Type B pancreatic cell (in vitro differentiated cells): ENCODE data around the gene FAM13A. TPM values are rescaled to one million over a fixed set of nuclear protein-coding genes. Genes with fewer than 3 reads are reported as not detected.
"Not testable (repeated sequence)": the region's sequence is repeated elsewhere in the genome, so short reads cannot be mapped to it uniquely, and the experiment has no call there.

Source experiments
- DNase-seq: peaks from one replicate; pipeline ENCODE4 v3.0.0; 2021; ENCODE audit warnings: mixed read lengths; ENCODE audit not compliant: unreplicated experiment; ENCODE audit errors: extremely low spot score
- H3K27ac Mint-ChIP-seq: 2 replicates; pipeline ENCODE4 v1.8.0; 2021; ENCODE audit warnings: mild to moderate bottlenecking, mixed read lengths
- H3K27me3 Mint-ChIP-seq: 2 replicates; pipeline ENCODE4 v1.8.0; 2021; ENCODE audit warnings: mixed read lengths
- H3K36me3 Mint-ChIP-seq: 2 replicates; pipeline ENCODE4 v1.8.0; 2021; ENCODE audit warnings: mixed read lengths
- H3K4me1 Mint-ChIP-seq: one replicate; pipeline ENCODE4 v1.8.0; 2021; ENCODE audit warnings: mixed read lengths; ENCODE audit not compliant: unreplicated experiment
- H3K4me3 Mint-ChIP-seq: 2 replicates; pipeline ENCODE4 v1.8.0; 2021; ENCODE audit warnings: mild to moderate bottlenecking, mixed read lengths
- H3K9me3 Mint-ChIP-seq: 2 replicates; pipeline ENCODE4 v1.8.0; 2021; ENCODE audit warnings: mixed read lengths
- total RNA-seq: library from RNA; stranded (reverse); gene quantifications from 2 replicates; pipeline ENCODE4 v1.2.1, GENCODE V29; 2021; ENCODE audit warnings: low replicate concordance
- TF ChIP-seq, protein P1 (sequence below): fragments of 200-600 bp; sonication (generic); conservative IDR thresholded peaks from 2 replicates; pipeline ENCODE4 v1.5.0; 2021; ENCODE audit warnings: antibody characterized with exemption, mild to moderate bottlenecking

The FAM13A gene
- total RNA-seq, 1 donor from 2014 or later, result 29.5 TPM

DNA sequence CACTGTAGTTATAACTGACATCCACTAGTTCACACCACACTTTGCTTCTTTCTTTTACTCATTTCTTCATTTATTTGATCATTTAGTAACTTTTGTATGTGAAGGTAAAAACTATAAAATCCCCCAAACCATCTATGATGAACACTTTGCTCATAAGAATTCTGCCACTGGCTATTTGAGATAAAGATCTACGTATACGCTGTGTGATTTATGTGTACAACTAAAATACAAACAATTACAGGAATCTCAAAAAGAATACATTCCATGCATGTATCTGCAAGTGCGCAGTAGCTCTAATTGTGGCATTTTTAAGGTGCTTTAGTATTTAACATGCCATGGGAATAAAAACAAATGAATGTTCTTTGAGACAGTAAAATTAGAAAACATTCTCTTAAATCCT, 202.5 kb downstream of the FAM13A start:
- Mint-ChIP-seq H3K4me3 (no peak overlapping the region), H3K27ac (no peak overlapping the region)

DNA sequence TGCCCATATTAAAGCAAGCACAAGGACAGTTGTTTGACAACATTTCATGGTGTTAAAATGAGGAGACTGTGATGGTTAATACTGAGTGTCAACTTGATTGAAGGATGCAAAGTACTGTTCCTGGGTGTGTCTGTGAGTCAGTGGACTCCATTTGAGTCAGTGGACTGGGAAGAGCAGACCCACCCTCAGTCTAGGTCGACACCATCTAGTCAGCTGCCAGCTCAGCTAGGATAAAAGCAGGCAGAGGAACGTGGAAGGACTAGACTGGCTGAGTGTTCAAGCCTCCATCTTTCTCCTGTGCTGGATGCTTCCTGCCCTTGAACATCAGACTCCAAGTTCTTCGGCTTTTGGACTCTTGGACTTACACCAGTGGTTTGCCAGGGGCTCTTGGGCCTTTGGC, 203.4 kb downstream of the FAM13A start:
- H3K27ac Mint-ChIP-seq, H3K4me3 Mint-ChIP-seq, DNase-seq, H3K4me1 Mint-ChIP-seq, H3K9me3 Mint-ChIP-seq, H3K27me3 Mint-ChIP-seq: not testable (repeated sequence)
- peaks cover 17% of the 10 kb centered on the region for H3K36me3 Mint-ChIP-seq

More for the DNA sequence above, 202.5 kb downstream of the FAM13A start:
- H3K9me3 Mint-ChIP-seq, result no peaks in the 10 kb centered on the region
- TF ChIP-seq, protein P1, sequence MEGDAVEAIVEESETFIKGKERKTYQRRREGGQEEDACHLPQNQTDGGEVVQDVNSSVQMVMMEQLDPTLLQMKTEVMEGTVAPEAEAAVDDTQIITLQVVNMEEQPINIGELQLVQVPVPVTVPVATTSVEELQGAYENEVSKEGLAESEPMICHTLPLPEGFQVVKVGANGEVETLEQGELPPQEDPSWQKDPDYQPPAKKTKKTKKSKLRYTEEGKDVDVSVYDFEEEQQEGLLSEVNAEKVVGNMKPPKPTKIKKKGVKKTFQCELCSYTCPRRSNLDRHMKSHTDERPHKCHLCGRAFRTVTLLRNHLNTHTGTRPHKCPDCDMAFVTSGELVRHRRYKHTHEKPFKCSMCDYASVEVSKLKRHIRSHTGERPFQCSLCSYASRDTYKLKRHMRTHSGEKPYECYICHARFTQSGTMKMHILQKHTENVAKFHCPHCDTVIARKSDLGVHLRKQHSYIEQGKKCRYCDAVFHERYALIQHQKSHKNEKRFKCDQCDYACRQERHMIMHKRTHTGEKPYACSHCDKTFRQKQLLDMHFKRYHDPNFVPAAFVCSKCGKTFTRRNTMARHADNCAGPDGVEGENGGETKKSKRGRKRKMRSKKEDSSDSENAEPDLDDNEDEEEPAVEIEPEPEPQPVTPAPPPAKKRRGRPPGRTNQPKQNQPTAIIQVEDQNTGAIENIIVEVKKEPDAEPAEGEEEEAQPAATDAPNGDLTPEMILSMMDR, result no peak
- H3K4me1 Mint-ChIP-seq, result peaks cover 12% of the 10 kb centered on the region
- no peaks in the 10 kb centered on the region for H3K27me3 Mint-ChIP-seq
- DNase-seq, result no peak
- peaks cover 8% of the 10 kb centered on the region for H3K36me3 Mint-ChIP-seq

DNA sequence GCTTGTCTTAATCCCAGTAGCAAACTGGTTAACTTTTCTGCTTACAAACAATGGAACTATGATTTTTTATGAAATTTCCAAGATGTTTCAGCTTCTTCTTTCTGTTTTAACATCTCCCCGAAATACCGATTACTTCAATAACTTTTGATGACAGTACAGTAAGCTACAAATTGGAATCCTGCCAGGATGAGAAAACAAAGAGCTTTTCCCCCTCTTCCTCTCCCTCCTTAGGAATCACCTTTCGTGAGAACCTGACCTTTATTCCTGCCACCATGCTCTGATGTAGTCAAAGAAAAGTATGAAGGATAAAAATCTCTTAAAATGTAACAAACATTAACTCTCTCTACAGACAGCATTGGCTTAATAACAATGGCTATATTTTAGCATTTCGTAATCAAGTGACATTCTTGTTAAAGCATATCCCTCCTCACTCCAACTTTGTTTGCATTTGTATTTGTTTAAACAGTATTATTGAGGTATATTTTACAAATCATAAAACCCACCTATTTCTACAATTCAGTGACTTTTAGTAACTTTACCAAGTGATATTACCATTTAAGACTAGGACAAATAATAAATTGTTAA, 210.7 kb downstream of the FAM13A start:
- no peak for DNase-seq
- Mint-ChIP-seq H3K27ac (no peak overlapping the region), H3K36me3 (peaks cover 22% of the 10 kb centered on the region)

DNA sequence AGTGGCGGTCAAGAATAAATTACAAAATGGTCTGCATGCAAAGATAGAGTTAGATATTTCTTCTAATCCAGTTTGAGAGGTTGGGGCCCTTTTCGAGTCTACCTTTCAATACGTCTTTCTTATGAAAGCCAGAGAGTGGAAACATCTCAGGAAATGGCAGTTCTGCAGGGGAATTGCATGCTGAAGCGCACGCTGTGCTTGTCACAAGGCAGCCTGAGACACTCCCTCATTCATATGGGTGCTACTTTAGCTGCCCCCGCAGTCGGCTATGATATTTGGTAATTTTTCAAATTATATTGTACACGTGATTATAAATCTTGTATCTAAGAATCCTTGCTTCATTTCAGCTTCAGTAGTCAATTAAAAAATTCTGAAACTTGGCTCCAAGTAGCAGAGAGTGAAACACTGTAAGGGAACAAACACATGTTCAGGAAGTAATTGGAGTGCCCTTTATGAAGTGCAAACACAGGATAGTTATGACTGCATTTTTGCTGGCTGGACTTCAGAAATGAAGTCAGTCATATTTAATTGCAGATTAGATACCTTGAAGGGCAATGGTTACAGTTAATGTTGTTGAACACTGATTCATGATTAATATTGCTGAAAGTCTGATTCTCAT, 213.8 kb downstream of the FAM13A start:
- Mint-ChIP-seq H3K36me3 (peaks cover 7% of the 10 kb centered on the region), H3K9me3 (peaks cover 7% of the 10 kb centered on the region), H3K27ac (no peak overlapping the region), H3K4me1 (peaks cover 19% of the 10 kb centered on the region), H3K27me3 (no peaks in the 10 kb centered on the region), H3K4me3 (no peak overlapping the region)
- DNase-seq, result no peak
- TF ChIP-seq, protein P1, result no peak

More for the DNA sequence above, 210.7 kb downstream of the FAM13A start:
- TF ChIP-seq, protein P1, result no peak
- peaks cover 19% of the 10 kb centered on the region for H3K4me1 Mint-ChIP-seq
- no peak overlapping the region for H3K4me3 Mint-ChIP-seq
- H3K27me3 Mint-ChIP-seq, result no peaks in the 10 kb centered on the region
- H3K9me3 Mint-ChIP-seq, result peaks cover 4% of the 10 kb centered on the region

DNA sequence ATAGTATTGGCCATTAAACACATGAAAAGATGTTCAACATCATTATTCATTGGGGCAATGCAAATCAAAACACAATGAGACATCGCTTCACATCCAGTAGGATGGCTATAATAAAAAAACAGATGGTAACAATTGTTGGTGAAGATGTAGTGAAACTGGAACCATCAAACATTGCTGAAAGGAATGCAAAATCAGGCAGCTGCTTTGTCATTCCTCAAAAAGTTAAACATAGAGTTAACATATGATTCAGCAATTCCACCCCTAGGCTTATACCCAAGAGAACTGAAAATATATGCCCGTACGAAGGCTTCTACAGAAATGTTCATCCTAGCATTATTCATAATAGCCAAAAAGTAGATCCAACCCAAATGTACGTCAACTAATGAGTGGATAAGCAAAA, 215.3 kb downstream of the FAM13A start:
- Mint-ChIP-seq H3K27ac (no peak overlapping the region), H3K4me1 (peaks cover 16% of the 10 kb centered on the region)

DNA sequence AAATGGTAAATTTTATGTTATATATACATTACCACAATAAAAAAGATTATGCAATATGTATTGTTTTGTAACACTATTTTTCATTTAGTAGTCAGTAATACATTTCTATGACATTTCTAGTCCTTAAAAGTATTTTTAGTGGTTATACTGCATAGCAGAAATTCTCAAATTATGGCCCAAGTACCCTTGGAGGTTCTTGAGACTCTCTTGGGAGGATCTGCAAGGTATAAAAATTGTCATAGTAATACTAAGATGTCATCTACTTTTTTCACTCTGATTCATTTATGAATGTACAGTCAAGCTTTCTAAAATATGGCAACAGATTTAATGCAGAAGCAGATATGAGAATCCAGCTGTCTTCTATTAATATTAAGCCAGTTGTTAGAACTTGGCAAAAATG, 220.8 kb downstream of the FAM13A start:
- Mint-ChIP-seq H3K9me3 (peaks cover 4% of the 10 kb centered on the region), H3K36me3 (peaks cover 6% of the 10 kb centered on the region), H3K27me3 (no peaks in the 10 kb centered on the region), H3K4me3 (no peak overlapping the region), H3K4me1 (no peaks in the 10 kb centered on the region), H3K27ac (no peak overlapping the region)
- TF ChIP-seq, protein P1, result no peak
- DNase-seq, result no peak

More for the DNA sequence above, 215.3 kb downstream of the FAM13A start:
- no peak for DNase-seq
- Mint-ChIP-seq H3K36me3 (peaks cover 3% of the 10 kb centered on the region), H3K4me3 (no peak overlapping the region), H3K27me3 (no peaks in the 10 kb centered on the region), H3K9me3 (peaks cover 4% of the 10 kb centered on the region)
- TF ChIP-seq, protein P1, result no peak
